B cell (primary cell): Measurements from ENCODE around the gene CEL. TPM values are rescaled to one million over a fixed set of nuclear protein-coding genes. Genes with fewer than 3 reads are reported as not detected.

Experiments
- ATAC-seq: fragments of 200-7000 bp; cut with Tn5 transposase; one replicate; pipeline ENCODE4 v1.10.0; 2021; ENCODE audit warnings: low read depth, mild to moderate bottlenecking, moderate number of reproducible peaks, moderate library complexity
- CTCF ChIA-PET: fragments of 350-600 bp; sonication (Branson Sonifier 250); formaldehyde crosslinking; loops from one replicate; lab custom pipeline; 2021; ENCODE audit warnings: antibody characterized with exemption, inconsistent platforms; lab: Charles Lee
- POLR2A ChIA-PET: fragments of 350-600 bp; sonication (Branson Sonifier 250); formaldehyde crosslinking; loops from one replicate; lab custom pipeline; 2021; ENCODE audit warnings: antibody characterized with exemption; lab: Charles Lee
- DNase-seq: peaks from one replicate; pipeline ENCODE4 v3.0.0; 2013
- H2AFZ ChIP-seq: 2 replicates; pipeline ENCODE4 v1.6.1; 2012; ENCODE audit warnings: mild to moderate bottlenecking, low read depth, low read length; ENCODE audit not compliant: insufficient read depth, poor library complexity, severe bottlenecking
- H3K27ac ChIP-seq, 2 donors: 1 replicate in 1 of 2; 2 replicates in 1 of 2; pipeline ENCODE4 v1.5.1; 2012 to 2013; ENCODE audit warnings: low read length in 2 of 2, mild to moderate bottlenecking in 2 of 2, moderate library complexity in 1 of 2
- H3K27me3 ChIP-seq, 4 experiments: fragments of 200-600 bp in 1 of 4; sonication (generic) in 1 of 4; replicated peaks in 1 of 4; 1 replicate in 2 of 4; 2 replicates in 2 of 4; pipeline versions ENCODE4 v1.6.1 to v1.7.0; 2013 to 2016; ENCODE audit warnings: low read length in 3 of 4, mild to moderate bottlenecking in 2 of 4, mixed read lengths in 1 of 4, moderate library complexity in 1 of 4; ENCODE audit not compliant: insufficient read depth in 4 of 4, control insufficient read depth in 3 of 4; ENCODE audit errors: control extremely low read depth in 1 of 4
- H3K36me3 ChIP-seq, 2 experiments: replicated peaks in 1 of 2; 1 replicate in 1 of 2; 2 replicates in 1 of 2; pipeline versions ENCODE4 v1.6.1 to v1.7.1; 2013; ENCODE audit warnings: low read length in 1 of 2; ENCODE audit not compliant: insufficient read depth in 2 of 2, control insufficient read depth in 1 of 2; ENCODE audit errors: control extremely low read depth in 1 of 2, extremely low read depth in 1 of 2
- H3K4me1 ChIP-seq, 2 donors: fragments of 200-600 bp in 1 of 2; sonication (generic) in 1 of 2; 1 replicate in 1 of 2; 2 replicates in 1 of 2; pipeline versions ENCODE4 v1.5.1 to v1.6.1; 2013 to 2017; ENCODE audit warnings: low read length in 2 of 2; ENCODE audit not compliant: control insufficient read depth in 2 of 2, insufficient read depth in 2 of 2
- H3K4me2 ChIP-seq: replicated peaks from 2 replicates; pipeline ENCODE3; 2012; ENCODE audit warnings: mild to moderate bottlenecking, low read depth, low read length; ENCODE audit not compliant: poor library complexity, severe bottlenecking
- H3K4me3 ChIP-seq, 5 experiments: fragments of 200-600 bp in 1 of 5; sonication (generic) in 1 of 5; 1 replicate in 3 of 5; 2 replicates in 2 of 5; pipeline versions ENCODE4 v1.5.1 to v1.7.0; 2011 to 2016; ENCODE audit warnings: low read length in 4 of 5, mild to moderate bottlenecking in 4 of 5, low read depth in 2 of 5, control low read depth in 1 of 5, moderate library complexity in 1 of 5; ENCODE audit not compliant: insufficient read depth in 1 of 5; ENCODE audit errors: control extremely low read depth in 1 of 5, extremely low read depth in 1 of 5
- H3K79me2 ChIP-seq: fragments of 200-600 bp; sonication (generic); one replicate; pipeline ENCODE4 v1.6.0; 2016; ENCODE audit warnings: low read length; ENCODE audit not compliant: control insufficient read depth, insufficient read depth
- H3K9ac ChIP-seq: fragments of 200-600 bp; sonication (generic); 2 replicates; pipeline ENCODE4 v1.6.1; 2017; ENCODE audit warnings: mild to moderate bottlenecking, low read length, moderate library complexity
- H3K9me3 ChIP-seq, 3 donors: one replicate each; pipeline versions ENCODE4 v1.6.1 to v1.7.1; 2013; ENCODE audit warnings: low read length in 2 of 3; ENCODE audit not compliant: control insufficient read depth in 2 of 3, insufficient read depth in 1 of 3; ENCODE audit errors: control extremely low read depth in 1 of 3
- H4K20me1 ChIP-seq: 2 replicates; pipeline ENCODE4 v1.6.0; 2012; ENCODE audit warnings: mild to moderate bottlenecking, low read length; ENCODE audit not compliant: insufficient read depth, control insufficient read depth, poor library complexity, severe bottlenecking
- H3K27ac Mint-ChIP-seq: one replicate; pipeline ENCODE4 v1.8.0; 2021; ENCODE audit warnings: mixed read lengths
- H3K27me3 Mint-ChIP-seq: one replicate; pipeline ENCODE4 v1.8.0; 2021; ENCODE audit warnings: mixed read lengths
- H3K4me1 Mint-ChIP-seq: one replicate; pipeline ENCODE4 v1.8.0; 2021; ENCODE audit warnings: mixed read lengths
- H3K4me3 Mint-ChIP-seq: one replicate; pipeline ENCODE4 v1.8.0; 2021; ENCODE audit warnings: mixed read lengths
- H3K9me3 Mint-ChIP-seq: one replicate; pipeline ENCODE4 v1.8.0; 2022; ENCODE audit warnings: mixed read lengths; ENCODE audit not compliant: insufficient read depth
- EZH2 ChIP-seq: IDR thresholded peaks from 2 replicates; pipeline ENCODE4 v1.6.1; 2012; ENCODE audit warnings: borderline replicate concordance, low read depth, mild to moderate bottlenecking, moderate library complexity, low read length; ENCODE audit not compliant: insufficient read depth, poor library complexity, severe bottlenecking
- WGBS: methylation state at CpG from one replicate; pipeline ENCODE4 v1.1.5; 2013; ENCODE audit warnings: missing lambda C conversion rate; ENCODE audit not compliant: insufficient coverage; 5-methylcytosine and 5-hydroxymethylcytosine counted together
- intact Hi-C: fragments of 100-400 bp; cut with micrococcal nuclease; formaldehyde crosslinking; loops from one replicate; pipeline ENCODE4 v1.10.0; 2022
- polyA plus RNA-seq: library from polyadenylated mRNA; depleted of rRNA; stranded (reverse); fragments of >200 nt; gene quantifications from 2 replicates; pipeline ENCODE4 v1.2.3, GENCODE V29; 2012
- total RNA-seq, 2 donors: library from RNA; stranded (reverse); fragments of 120-200 nt in 1 of 2; gene quantifications; 1 replicate in 1 of 2; 2 replicates in 1 of 2; pipeline versions ENCODE4 v1.2.3 to v1.2.4, GENCODE V29; 2013 to 2022
- TF ChIP-seq, protein P1 (sequence below): fragments of 200-600 bp; IDR thresholded peaks from one replicate; pipeline ENCODE4 v1.8.0; 2022; ENCODE audit warnings: antibody characterized with exemption, mild to moderate bottlenecking

Gene CEL
- total and polyA plus RNA-seq, 2 donors (not counting 1 experiment from before 2014, with no cell fraction given) = 0.51 to 0.57 TPM

DNA sequence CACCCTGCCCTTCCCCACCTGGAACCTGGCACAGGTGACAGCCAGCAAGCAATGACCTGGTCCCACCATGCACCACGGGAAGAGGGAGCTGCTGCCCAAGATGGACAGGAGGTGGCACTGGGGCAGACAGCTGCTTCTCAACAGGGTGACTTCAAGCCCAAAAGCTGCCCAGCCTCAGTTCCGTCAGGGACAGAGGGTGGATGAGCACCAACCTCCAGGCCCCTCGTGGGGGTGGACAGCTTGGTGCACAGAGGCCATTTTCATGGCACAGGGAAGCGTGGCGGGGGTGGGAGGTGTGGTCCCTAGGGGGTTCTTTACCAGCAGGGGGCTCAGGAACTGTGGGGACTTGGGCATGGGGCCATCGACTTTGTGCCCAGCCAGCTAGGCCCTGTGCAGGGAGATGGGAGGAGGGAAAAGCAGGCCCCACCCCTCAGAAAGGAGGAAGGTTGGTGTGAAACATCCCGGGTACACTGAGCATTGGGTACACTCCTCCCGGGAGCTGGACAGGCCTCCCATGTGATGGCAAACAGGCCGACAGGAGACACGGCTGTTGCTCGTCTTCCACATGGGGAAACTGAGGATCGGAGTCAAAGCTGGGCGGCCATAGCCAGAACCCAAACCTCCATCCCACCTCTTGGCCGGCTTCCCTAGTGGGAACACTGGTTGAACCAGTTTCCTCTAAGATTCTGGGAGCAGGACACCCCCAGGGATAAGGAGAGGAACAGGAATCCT, 1.9 kb downstream of the CEL start:
- H3K9ac ChIP-seq = no peak overlapping the region
- H4K20me1 ChIP-seq = no peaks in the 10 kb centered on the region
- no peaks in the 10 kb centered on the region for H3K9me3 ChIP-seq
- POLR2A ChIA-PET = no interaction called here
- no peak overlapping the region for H3K27ac ChIP-seq
- no peaks in the 10 kb centered on the region for H3K27me3 ChIP-seq
- ATAC-seq (no peak), DNase-seq (no peak)
- no peak overlapping the region for H3K4me2 ChIP-seq
- Mint-ChIP-seq H3K9me3 (no peaks in the 10 kb centered on the region), H3K27ac (no peak overlapping the region), H3K4me3 (no peak overlapping the region), H3K4me1 (peaks cover 15% of the 10 kb centered on the region), H3K27me3 (no peaks in the 10 kb centered on the region)
- CTCF ChIA-PET = no interaction called here
- no peaks in the 10 kb centered on the region for H3K36me3 ChIP-seq
- 88% methylated on average over 14 of the region's 14 CpGs for WGBS
- no peak overlapping the region for H3K4me3 ChIP-seq
- no peak for TF ChIP-seq EZH2
- TF ChIP-seq, protein P1, sequence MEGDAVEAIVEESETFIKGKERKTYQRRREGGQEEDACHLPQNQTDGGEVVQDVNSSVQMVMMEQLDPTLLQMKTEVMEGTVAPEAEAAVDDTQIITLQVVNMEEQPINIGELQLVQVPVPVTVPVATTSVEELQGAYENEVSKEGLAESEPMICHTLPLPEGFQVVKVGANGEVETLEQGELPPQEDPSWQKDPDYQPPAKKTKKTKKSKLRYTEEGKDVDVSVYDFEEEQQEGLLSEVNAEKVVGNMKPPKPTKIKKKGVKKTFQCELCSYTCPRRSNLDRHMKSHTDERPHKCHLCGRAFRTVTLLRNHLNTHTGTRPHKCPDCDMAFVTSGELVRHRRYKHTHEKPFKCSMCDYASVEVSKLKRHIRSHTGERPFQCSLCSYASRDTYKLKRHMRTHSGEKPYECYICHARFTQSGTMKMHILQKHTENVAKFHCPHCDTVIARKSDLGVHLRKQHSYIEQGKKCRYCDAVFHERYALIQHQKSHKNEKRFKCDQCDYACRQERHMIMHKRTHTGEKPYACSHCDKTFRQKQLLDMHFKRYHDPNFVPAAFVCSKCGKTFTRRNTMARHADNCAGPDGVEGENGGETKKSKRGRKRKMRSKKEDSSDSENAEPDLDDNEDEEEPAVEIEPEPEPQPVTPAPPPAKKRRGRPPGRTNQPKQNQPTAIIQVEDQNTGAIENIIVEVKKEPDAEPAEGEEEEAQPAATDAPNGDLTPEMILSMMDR = no peak
- no peaks in the 10 kb centered on the region for H3K79me2 ChIP-seq
- H2AFZ ChIP-seq = no peak overlapping the region
- peaks cover 9 to 18% of the 10 kb centered on the region in 2 donors for H3K4me1 ChIP-seq
- intact Hi-C loops = no loop called here

DNA sequence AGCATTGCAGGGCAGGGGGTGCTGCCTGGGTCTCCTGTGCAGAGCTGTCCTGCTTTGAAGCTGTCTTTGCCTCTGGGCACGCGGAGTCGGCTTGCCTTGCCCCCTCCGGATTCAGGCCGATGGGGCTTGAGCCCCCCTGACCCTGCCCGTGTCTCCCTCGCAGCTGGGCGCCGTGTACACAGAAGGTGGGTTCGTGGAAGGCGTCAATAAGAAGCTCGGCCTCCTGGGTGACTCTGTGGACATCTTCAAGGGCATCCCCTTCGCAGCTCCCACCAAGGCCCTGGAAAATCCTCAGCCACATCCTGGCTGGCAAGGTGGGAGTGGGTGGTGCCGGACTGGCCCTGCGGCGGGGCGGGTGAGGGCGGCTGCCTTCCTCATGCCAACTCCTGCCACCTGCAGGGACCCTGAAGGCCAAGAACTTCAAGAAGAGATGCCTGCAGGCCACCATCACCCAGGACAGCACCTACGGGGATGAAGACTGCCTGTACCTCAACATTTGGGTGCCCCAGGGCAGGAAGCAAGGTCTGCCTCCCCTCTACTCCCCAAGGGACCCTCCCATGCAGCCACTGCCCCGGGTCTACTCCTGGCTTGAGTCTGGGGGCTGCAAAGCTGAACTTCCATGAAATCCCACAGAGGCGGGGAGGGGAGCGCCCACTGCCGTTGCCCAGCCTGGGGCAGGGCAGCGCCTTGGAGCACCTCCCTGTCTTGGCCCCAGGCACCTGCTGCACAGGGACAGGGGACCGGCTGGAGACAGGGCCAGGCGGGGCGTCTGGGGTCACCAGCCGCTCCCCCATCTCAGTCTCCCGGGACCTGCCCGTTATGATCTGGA, 2.7 kb downstream of the CEL start:
- H3K4me3 Mint-ChIP-seq = no peak overlapping the region
- no peaks in the 10 kb centered on the region for H3K27me3 ChIP-seq
- no peaks in the 10 kb centered on the region for H3K36me3 ChIP-seq
- no peak overlapping the region for H3K27ac ChIP-seq
- H3K27ac Mint-ChIP-seq = no peak overlapping the region
- H3K27me3 Mint-ChIP-seq = no peaks in the 10 kb centered on the region
- H3K9me3 ChIP-seq = no peaks in the 10 kb centered on the region
- no peak overlapping the region for H3K4me3 ChIP-seq
- ChIA-PET CTCF (no interaction called here), POLR2A (no interaction called here)
- ATAC-seq = no peak
- intact Hi-C loops = no loop called here
- no peak overlapping the region for H2AFZ ChIP-seq
- H3K4me1 ChIP-seq = peaks cover 7 to 10% of the 10 kb centered on the region in 2 donors
- no peaks in the 10 kb centered on the region for H3K79me2 ChIP-seq
- H3K4me1 Mint-ChIP-seq = peaks cover 7% of the 10 kb centered on the region
- WGBS = 93% methylated on average over 30 of the region's 30 CpGs
- no peak overlapping the region for H3K4me2 ChIP-seq
- DNase-seq = no peak
- H4K20me1 ChIP-seq = no peaks in the 10 kb centered on the region
- TF ChIP-seq, protein P1 = no peak
- TF ChIP-seq EZH2 = no peak
- H3K9me3 Mint-ChIP-seq = no peaks in the 10 kb centered on the region
- H3K9ac ChIP-seq = no peak overlapping the region
